ENCODE measurements around the gene IPO7.

The IPO7 gene

DNA sequence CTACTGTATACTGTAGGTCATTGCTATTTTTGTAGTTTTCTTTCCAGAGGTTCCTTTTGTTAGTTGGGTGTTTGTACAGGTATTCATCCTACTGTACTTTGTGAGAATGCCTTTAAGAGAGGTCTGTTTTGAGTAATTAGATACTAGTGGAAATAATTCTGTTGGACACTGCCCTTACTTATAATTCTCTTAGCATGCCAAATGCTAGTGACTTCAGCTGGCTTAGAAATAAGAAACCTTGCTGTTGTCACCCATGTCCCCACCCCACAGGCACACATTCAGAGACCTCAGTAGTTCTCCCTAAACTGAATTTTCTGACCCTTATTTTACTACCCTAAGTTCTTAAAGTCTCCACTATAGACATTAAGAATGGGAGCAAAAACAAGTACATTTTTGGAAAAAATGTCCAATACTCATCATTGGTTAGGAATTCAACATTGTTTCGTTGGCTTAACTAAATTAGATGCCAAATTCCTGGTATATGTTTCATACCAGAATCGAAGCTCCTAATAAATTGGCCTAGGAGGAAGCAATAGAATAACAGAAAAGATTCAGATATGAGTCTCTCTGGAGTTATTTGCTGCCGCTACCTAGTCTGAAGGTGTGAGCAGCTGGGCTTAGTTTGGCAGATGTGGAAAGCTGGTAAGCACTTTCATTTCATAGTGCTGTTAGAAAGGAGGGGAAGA is 104.8 kb downstream of the IPO7 start:
- DNase-seq (ENCODE audit: low read depth in 2 of 2, low spot score in 1 of 2) = no peak

DNA sequence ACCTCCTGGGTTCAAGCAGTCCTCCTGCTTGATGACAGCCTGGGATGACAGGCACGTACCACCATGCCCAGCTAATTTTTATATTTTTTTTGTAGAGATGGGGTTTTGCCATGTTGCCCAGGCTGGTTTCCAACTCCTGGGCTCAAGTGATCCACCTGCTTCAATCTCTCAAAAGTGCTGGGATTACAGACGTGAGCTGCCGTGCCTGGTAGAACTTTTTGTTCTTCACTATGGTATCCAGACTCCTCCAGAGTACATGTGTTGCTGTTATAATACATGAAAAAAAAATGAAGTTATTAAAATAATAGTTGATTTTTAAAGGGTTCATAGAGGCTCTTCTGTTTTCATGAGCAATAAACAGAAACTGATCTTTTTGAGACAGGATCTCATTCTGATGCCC is 105.9 kb downstream of the IPO7 start:
- DNase-seq (ENCODE audit: low read depth in 2 of 2, low spot score in 1 of 2) = no peak

DNA sequence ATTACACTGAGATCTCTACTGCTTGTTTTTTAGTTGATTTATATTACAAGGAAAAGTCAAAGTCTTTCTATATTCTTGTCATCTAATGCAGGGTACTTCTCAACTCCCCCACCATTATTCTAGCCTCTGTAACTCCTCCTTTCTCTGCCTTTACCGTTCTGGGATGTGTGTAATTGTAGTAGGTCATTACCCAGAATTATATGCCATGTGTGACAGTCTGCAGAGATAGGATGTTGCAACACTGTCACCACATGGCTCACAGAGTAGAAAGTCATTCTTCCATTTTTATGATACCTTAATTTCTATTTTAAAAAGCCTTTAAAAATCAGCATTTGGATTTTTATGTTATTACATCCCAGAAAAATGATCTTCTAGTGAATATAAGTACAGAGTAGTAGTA is 109.0 kb downstream of the IPO7 start:
- no peak for DNase-seq (ENCODE audit: low read depth in 2 of 2, low spot score in 1 of 2)

DNA sequence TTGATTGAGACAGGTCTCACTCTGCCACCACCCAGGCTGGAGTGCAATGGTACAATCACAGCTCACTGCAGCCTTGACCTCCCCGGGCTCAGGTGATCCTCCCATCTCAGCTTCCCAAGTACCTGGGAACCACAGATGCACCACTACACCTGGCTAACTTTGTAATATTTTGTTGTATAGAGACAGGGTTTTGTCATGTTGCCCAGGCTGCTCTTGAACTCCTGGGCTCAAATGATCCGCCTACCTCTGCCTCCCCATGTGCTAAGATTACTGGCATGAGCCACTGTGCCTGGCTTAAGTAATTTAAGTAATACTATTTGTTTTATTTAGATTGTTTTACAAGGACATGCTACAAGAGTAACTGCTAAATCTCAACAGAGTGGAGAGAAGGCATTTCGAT is 109.9 kb downstream of the IPO7 start:
- DNase-seq (ENCODE audit: low read depth in 2 of 2, low spot score in 1 of 2) = no peak

DNA sequence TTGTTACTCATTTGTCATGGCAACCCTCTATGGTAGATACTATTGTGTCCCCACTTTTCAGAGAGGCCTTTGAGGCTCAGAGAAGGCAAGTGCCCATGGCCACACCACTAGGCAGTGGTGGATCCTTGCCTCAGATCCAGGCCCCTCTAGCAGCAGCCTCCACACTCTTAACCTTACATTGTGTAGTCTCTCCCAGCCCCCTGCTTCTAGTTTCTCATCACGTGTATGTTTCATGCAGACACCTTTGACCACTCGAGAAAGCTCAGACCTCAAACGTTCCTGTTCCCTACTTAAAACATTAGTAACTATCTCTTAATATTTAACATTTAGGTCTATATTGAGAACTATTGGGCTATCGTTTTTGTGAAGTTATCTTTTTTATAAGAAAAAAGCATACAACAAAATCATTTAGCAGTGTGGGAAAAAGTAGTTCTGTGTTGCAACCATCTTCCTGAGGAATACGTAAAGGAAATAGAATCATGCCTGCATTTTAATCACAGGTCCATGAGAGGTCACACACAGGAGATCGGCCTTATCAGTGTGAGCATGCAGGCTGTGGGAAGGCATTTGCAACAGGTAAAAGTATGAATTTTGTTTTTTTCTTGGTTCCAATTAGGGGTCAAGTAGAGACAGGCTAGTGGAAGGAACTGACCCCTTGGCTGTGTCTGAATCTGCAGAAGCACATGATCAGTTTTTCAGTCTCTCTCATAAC is 111.5 kb downstream of the IPO7 start:
- no peak for DNase-seq (ENCODE audit: low read depth in 2 of 2, low spot score in 1 of 2)

All from stimulated activated CD8-positive, alpha-beta memory T cell treated with anti-CD3 and anti-CD28 coated beads, Interleukin-4, amount 100 ng/mL, for 1 hour (primary cell).